HepG2 (cell line): ENCODE measurements around the gene NFKBIA. TPM values are rescaled to one million over a fixed set of nuclear protein-coding genes. Genes with fewer than 3 reads are reported as not detected.
A peak's percentile ranks its signal among the peaks of the same experiment; 100 is the strongest.

Experiments used
- KDM5A ChIP-seq: fragments of 200-600 bp; sonication (generic); IDR thresholded peaks from 2 replicates; pipeline ENCODE4 v1.7.0; 2018; ENCODE audit warnings: antibody characterized with exemption, mild to moderate bottlenecking, low read length, borderline replicate concordance
- NAIF1 ChIP-seq: sonication (generic); formaldehyde crosslinking; IDR thresholded peaks from 2 replicates; pipeline ENCODE4 v1.5.0; 2020; ENCODE audit warnings: mild to moderate bottlenecking, missing genetic modification reagents, borderline replicate concordance
- PCBP2 ChIP-seq: fragments of 200-400 bp; formaldehyde crosslinking; optimal IDR thresholded peaks from 2 replicates; pipeline ENCODE3; 2018; ENCODE audit warnings: low read length, low read depth; ENCODE audit not compliant: poor library complexity, severe bottlenecking
- RFXANK ChIP-seq: IDR thresholded peaks from 2 replicates; pipeline ENCODE4 v1.6.1; 2016
- SKI ChIP-seq: fragments of 450-650 bp; IDR thresholded peaks from one replicate; pipeline ENCODE4 v1.6.1; 2018; ENCODE audit warnings: mild to moderate bottlenecking; ENCODE audit not compliant: partially characterized antibody
- SRF ChIP-seq: IDR thresholded peaks from 2 replicates; pipeline ENCODE4 v1.6.1; 2011; ENCODE audit warnings: mild to moderate bottlenecking, low read depth, low read length, moderate library complexity
- SRSF4 ChIP-seq: fragments of 200-400 bp; formaldehyde crosslinking; IDR thresholded peaks from one replicate; pipeline ENCODE4 v1.6.1; 2018; ENCODE audit warnings: mild to moderate bottlenecking, low read depth, low read length, moderate library complexity; ENCODE audit not compliant: poor library complexity, severe bottlenecking
- SUZ12 ChIP-seq: fragments of 150-350 bp; IDR thresholded peaks from 2 replicates; pipeline ENCODE4 v1.6.1; 2014; ENCODE audit warnings: low read depth, low read length
- TFDP1 ChIP-seq: IDR thresholded peaks from 2 replicates; pipeline ENCODE4 v1.6.1; 2016; ENCODE audit warnings: missing compliant biosample characterization, missing genetic modification reagents, borderline replicate concordance
- YEATS4 ChIP-seq: sonication (generic); formaldehyde crosslinking; IDR thresholded peaks from 2 replicates; pipeline ENCODE4 v1.4.0; 2020; ENCODE audit warnings: missing genetic modification reagents, borderline replicate concordance
- ZNF18 ChIP-seq: sonication (generic); formaldehyde crosslinking; IDR thresholded peaks from 2 replicates; pipeline ENCODE4 v1.8.0; 2022; ENCODE audit warnings: mild to moderate bottlenecking, missing genetic modification reagents; ENCODE audit not compliant: insufficient replicate concordance
- ZNF333 ChIP-seq: sonication (generic); formaldehyde crosslinking; IDR thresholded peaks from 2 replicates; pipeline ENCODE4 v1.4.0; 2020; ENCODE audit warnings: mild to moderate bottlenecking, missing genetic modification reagents, borderline replicate concordance
- ZNF337 ChIP-seq: sonication (generic); formaldehyde crosslinking; IDR thresholded peaks from 2 replicates; pipeline ENCODE4 v1.5.1; 2020; ENCODE audit warnings: missing genetic modification reagents, low read depth, mild to moderate bottlenecking, borderline replicate concordance
- ZNF350 ChIP-seq: sonication (generic); formaldehyde crosslinking; IDR thresholded peaks from 2 replicates; pipeline ENCODE4 v1.4.0; 2020; ENCODE audit warnings: mild to moderate bottlenecking, low read depth, missing genetic modification reagents, borderline replicate concordance
- ZNF430 ChIP-seq: sonication (generic); formaldehyde crosslinking; IDR thresholded peaks from 2 replicates; pipeline ENCODE4 v1.9.0; 2021; ENCODE audit warnings: mild to moderate bottlenecking, missing genetic modification reagents
- ZNF546 ChIP-seq: sonication (generic); formaldehyde crosslinking; conservative IDR thresholded peaks from 2 replicates; pipeline ENCODE4 v1.8.1; 2023; ENCODE audit warnings: mild to moderate bottlenecking, missing genetic modification reagents
- ZNF570 ChIP-seq: sonication (generic); formaldehyde crosslinking; IDR thresholded peaks from 2 replicates; pipeline ENCODE4 v1.4.0; 2020; ENCODE audit warnings: mild to moderate bottlenecking, missing genetic modification reagents, borderline replicate concordance
- ZNF710 ChIP-seq: sonication (generic); formaldehyde crosslinking; IDR thresholded peaks from 2 replicates; pipeline ENCODE4 v1.5.0; 2020; ENCODE audit warnings: mild to moderate bottlenecking, missing genetic modification reagents, borderline replicate concordance
- ZSCAN21 ChIP-seq: sonication (generic); formaldehyde crosslinking; IDR thresholded peaks from 2 replicates; pipeline ENCODE4 v1.8.0; 2022; ENCODE audit warnings: mild to moderate bottlenecking, missing genetic modification reagents, moderate library complexity, borderline replicate concordance
- polyA plus RNA-seq, 8 experiments: library from polyadenylated mRNA; depleted of rRNA in 3 of 8; stranded (reverse) in 7 of 8; unstranded in 1 of 8; fragments of >200 nt; fragmentation: Illumina TruSeq in 4 of 8; extraction: Trizol in 4 of 8; gene quantifications; 2 replicates each; pipeline versions ENCODE4 v1.2.1 to v1.2.3, GENCODE V29; 2011 to 2016; ENCODE audit warnings: low read depth in 4 of 8, missing spikeins in 1 of 8, mixed read lengths in 1 of 8; ENCODE audit not compliant: insufficient read depth in 1 of 8
- total RNA-seq, 5 experiments: library from RNA; depleted of rRNA; stranded (reverse); fragments of >200 nt; fragmentation: Illumina TruSeq; extraction: Trizol; gene quantifications; 2 replicates each; pipeline ENCODE4 v1.2.3, GENCODE V29; 2016; ENCODE audit warnings: low read depth in 1 of 5
- TF ChIP-seq, protein P1 (sequence below): sonication (generic); formaldehyde crosslinking; IDR thresholded peaks from 2 replicates; pipeline ENCODE4 v1.4.0; 2020; ENCODE audit warnings: mild to moderate bottlenecking, low read depth, missing genetic modification reagents

The NFKBIA gene
- total and polyA plus RNA-seq, 2 of the 13 experiments (the other 11 are each of a cell fraction or from before 2014, with no cell fraction given) = 197 to 319 TPM

DNA sequence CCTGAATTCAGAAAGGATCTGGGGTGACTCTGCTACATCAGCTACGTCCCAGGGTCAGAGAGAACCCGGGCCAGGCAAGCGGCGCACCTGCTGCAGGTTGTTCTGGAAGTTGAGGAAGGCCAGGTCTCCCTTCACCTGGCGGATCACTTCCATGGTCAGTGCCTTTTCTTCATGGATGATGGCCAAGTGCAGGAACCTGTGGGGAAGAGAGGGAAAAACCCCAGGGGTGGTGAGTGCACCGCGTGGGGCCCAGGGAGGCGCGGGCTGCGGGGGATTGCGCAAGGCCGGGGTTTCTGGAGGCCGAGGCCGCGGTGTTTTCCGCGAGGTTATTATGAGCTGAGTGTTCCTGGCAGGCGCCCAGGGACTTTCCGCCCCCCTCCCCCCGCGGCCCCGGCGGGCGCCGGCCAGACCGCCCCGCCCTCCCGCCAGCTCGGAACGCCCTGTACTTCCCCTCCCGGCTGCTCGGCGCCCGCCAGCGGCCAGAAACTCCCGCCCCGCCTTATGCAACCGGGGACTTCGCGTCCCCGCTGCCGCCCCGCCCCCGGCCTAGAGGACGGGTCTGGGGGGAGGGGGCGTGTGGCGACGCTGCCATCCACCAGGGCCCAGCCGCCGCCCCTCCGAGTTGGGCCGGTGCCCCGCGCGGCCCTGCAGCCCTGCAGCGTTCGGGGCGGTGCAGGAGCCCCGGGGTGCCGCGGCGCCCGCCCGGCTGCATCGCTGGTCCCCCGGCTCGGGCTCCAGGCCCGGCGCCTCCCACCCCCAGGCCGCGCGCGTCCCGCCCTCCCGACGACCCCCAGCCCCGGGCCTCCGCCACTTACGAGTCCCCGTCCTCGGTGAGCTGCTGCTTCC is 723 bp downstream of the NFKBIA start (continued):
- TF ChIP-seq NAIF1 (peak; percentile 81), SRSF4 (no peak), ZNF333 (CRISPR knock-in tag) (peak; percentile 99), SUZ12 (no peak), SKI (peak; percentile 88), ZNF570 (CRISPR knock-in tag) (no peak; the same call in 1 of the 2 replicates), RFXANK (CRISPR knock-in tag) (no peak), ZNF430 (peak; percentile 94), YEATS4 (CRISPR knock-in tag) (peak; percentile 90), SRF (no peak), ZNF546 (CRISPR knock-in tag) (no peak), TFDP1 (peak; percentile 97), PCBP2 (no peak), ZNF337 (CRISPR knock-in tag) (no peak; the same call in 1 of the 2 replicates), KDM5A (no peak; the same call in 1 of the 2 replicates), ZNF710 (CRISPR knock-in tag) (peak; percentile 99), ZNF350 (CRISPR knock-in tag) (peak; percentile 99), ZSCAN21 (CRISPR knock-in tag) (peak; percentile 97), ZNF18 (CRISPR knock-in tag) (peak; percentile 58)
- TF ChIP-seq, protein P1, sequence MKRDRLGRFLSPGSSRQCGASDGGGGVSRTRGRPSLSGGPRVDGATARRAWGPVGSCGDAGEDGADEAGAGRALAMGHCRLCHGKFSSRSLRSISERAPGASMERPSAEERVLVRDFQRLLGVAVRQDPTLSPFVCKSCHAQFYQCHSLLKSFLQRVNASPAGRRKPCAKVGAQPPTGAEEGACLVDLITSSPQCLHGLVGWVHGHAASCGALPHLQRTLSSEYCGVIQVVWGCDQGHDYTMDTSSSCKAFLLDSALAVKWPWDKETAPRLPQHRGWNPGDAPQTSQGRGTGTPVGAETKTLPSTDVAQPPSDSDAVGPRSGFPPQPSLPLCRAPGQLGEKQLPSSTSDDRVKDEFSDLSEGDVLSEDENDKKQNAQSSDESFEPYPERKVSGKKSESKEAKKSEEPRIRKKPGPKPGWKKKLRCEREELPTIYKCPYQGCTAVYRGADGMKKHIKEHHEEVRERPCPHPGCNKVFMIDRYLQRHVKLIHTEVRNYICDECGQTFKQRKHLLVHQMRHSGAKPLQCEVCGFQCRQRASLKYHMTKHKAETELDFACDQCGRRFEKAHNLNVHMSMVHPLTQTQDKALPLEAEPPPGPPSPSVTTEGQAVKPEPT (CRISPR knock-in tag) = peak; percentile 94; the same call in 1 of the 2 replicates
